K562 (cell line): Measurements from ENCODE around the gene CHST12. TPM values are rescaled to one million over a fixed set of nuclear protein-coding genes. Genes with fewer than 3 reads are reported as not detected.

Experiments
- BRD9 ChIP-seq: fragments of 450-650 bp; IDR thresholded peaks from 2 replicates; pipeline ENCODE4 v1.6.1; 2018; ENCODE audit warnings: low read depth; ENCODE audit not compliant: partially characterized antibody
- CBX2 ChIP-seq: fragments of 200-600 bp; sonication (generic); IDR thresholded peaks from one replicate; pipeline ENCODE4 v1.6.1; 2012; ENCODE audit warnings: mild to moderate bottlenecking, low read length, inconsistent platforms; ENCODE audit not compliant: insufficient read depth, poor library complexity, severe bottlenecking
- CC2D1A ChIP-seq: fragments of 450-650 bp; IDR thresholded peaks from 2 replicates; pipeline ENCODE4 v1.6.1; 2017; ENCODE audit warnings: mild to moderate bottlenecking
- ESRRB ChIP-seq: fragments of 250-450 bp; sonication (Bioruptor Pico); IDR thresholded peaks from 2 replicates; pipeline ENCODE4 v1.5.0; 2020; ENCODE audit warnings: mild to moderate bottlenecking, moderate library complexity, borderline replicate concordance
- EWSR1 ChIP-seq: fragments of 450-650 bp; IDR thresholded peaks from 2 replicates; pipeline ENCODE4 v1.6.1; 2018; ENCODE audit warnings: borderline replicate concordance, mild to moderate bottlenecking, low read depth, moderate library complexity; ENCODE audit not compliant: partially characterized antibody
- FOXM1 ChIP-seq, 2 experiments: fragments of 450-650 bp in 1 of 2; sonication (generic) in 1 of 2; formaldehyde crosslinking in 1 of 2; IDR thresholded peaks; 2 replicates each; pipeline versions ENCODE4 v1.6.1 to v1.9.0; 2017 to 2022; ENCODE audit warnings: low read depth in 2 of 2, mild to moderate bottlenecking in 2 of 2, missing genetic modification reagents in 1 of 2, moderate library complexity in 1 of 2
- GATA2 ChIP-seq: sonication (generic); formaldehyde crosslinking; IDR thresholded peaks from 2 replicates; pipeline ENCODE4 v1.4.0; 2020; ENCODE audit warnings: mild to moderate bottlenecking, missing genetic modification reagents
- HLTF ChIP-seq: fragments of 450-650 bp; IDR thresholded peaks from 2 replicates; pipeline ENCODE4 v1.6.1; 2016
- L3MBTL2 ChIP-seq: fragments of 450-650 bp; IDR thresholded peaks from 2 replicates; pipeline ENCODE4 v1.6.1; 2016; ENCODE audit warnings: mild to moderate bottlenecking, moderate library complexity
- MEF2D ChIP-seq: conservative IDR thresholded peaks from 2 replicates; pipeline ENCODE4 v1.6.1; 2016; ENCODE audit warnings: low read depth, missing genetic modification characterization, missing compliant biosample characterization
- NFE2 ChIP-seq: IDR thresholded peaks from 2 replicates; pipeline ENCODE4 v1.6.1; 2014; ENCODE audit warnings: antibody characterized with exemption, low read depth
- NFIX ChIP-seq: fragments of 250-450 bp; sonication (Bioruptor Pico); IDR thresholded peaks from 2 replicates; pipeline ENCODE4 v1.4.0; 2020; ENCODE audit warnings: low read depth, mild to moderate bottlenecking, moderate library complexity
- POLR2AphosphoS2 ChIP-seq: IDR thresholded peaks from 2 replicates; pipeline ENCODE4 v1.6.1; 2012; ENCODE audit warnings: low read length, improper control_type of control experiment
- SMAD3 ChIP-seq: fragments of 450-650 bp; formaldehyde crosslinking; conservative IDR thresholded peaks from 2 replicates; pipeline ENCODE4 v1.4.0; 2020; ENCODE audit warnings: mild to moderate bottlenecking
- STAG1 ChIP-seq: sonication (generic); formaldehyde crosslinking; IDR thresholded peaks from 2 replicates; pipeline ENCODE4 v1.5.0; 2020; ENCODE audit warnings: missing genetic modification reagents, borderline replicate concordance
- STAT5B ChIP-seq: fragments of 250-450 bp; sonication (Bioruptor Pico); IDR thresholded peaks from 2 replicates; pipeline ENCODE4 v1.8.0; 2021; ENCODE audit warnings: mild to moderate bottlenecking, inconsistent platforms
- U2AF2 ChIP-seq: fragments of 200-400 bp; formaldehyde crosslinking; optimal IDR thresholded peaks from 2 replicates; pipeline ENCODE3; 2017; ENCODE audit warnings: low read depth, mild to moderate bottlenecking, low read length
- ZBTB1 ChIP-seq: sonication (generic); formaldehyde crosslinking; IDR thresholded peaks from 2 replicates; pipeline ENCODE4 v1.8.1; 2023; ENCODE audit warnings: missing genetic modification reagents, low read depth, mild to moderate bottlenecking, borderline replicate concordance
- ZFP36 ChIP-seq: fragments of 150-350 bp; IDR thresholded peaks from 2 replicates; pipeline ENCODE4 v1.6.1; 2018; ENCODE audit warnings: low read length, low read depth; ENCODE audit not compliant: partially characterized antibody
- ZNF384 ChIP-seq: IDR thresholded peaks from 2 replicates; pipeline ENCODE4 v1.6.1; 2012; ENCODE audit warnings: low read depth, low read length, improper control_type of control experiment
- ZNF639 ChIP-seq, 2 experiments: fragments of 200-800 bp in 1 of 2; sonication (Bioruptor generic) in 1 of 2; sonication (generic) in 1 of 2; formaldehyde crosslinking in 1 of 2; IDR thresholded peaks in 1 of 2; conservative IDR thresholded peaks in 1 of 2; 2 replicates each; pipeline versions ENCODE4 v1.5.0 to v1.6.1; 2016 to 2020; ENCODE audit warnings: missing compliant biosample characterization in 1 of 2, missing genetic modification characterization in 1 of 2, missing genetic modification reagents in 1 of 2
- polyA plus RNA-seq, 8 experiments: library from polyadenylated mRNA; depleted of rRNA in 4 of 8; stranded (reverse) in 5 of 8; unstranded in 3 of 8; fragments of >200 nt; fragmentation: Nextera tagmentation in 2 of 8; fragmentation: Illumina TruSeq in 1 of 8; extraction: Ambion mirVana in 2 of 8; extraction: Trizol in 1 of 8; gene quantifications; 2 replicates each; pipeline versions ENCODE4 v1.2.1 to v1.2.3, GENCODE V29; 2011 to 2014; ENCODE audit warnings: inconsistent platforms in 1 of 8, missing spikeins in 1 of 8
- total RNA-seq, 7 experiments: library from RNA; depleted of rRNA in 6 of 7; stranded (reverse); fragments of >200 nt in 6 of 7; fragmentation: Illumina TruSeq in 2 of 7; extraction: Trizol in 2 of 7; gene quantifications; 2 replicates each; pipeline versions ENCODE4 v1.2.1 to v1.2.3, GENCODE V29; 2011 to 2021; ENCODE audit warnings: low replicate concordance in 1 of 7
- TF ChIP-seq, protein P1 (sequence below): fragments of 250-450 bp; sonication (Bioruptor Pico); IDR thresholded peaks from 2 replicates; pipeline ENCODE4 v1.8.0; 2021; ENCODE audit warnings: borderline replicate concordance, mild to moderate bottlenecking, moderate library complexity; ENCODE audit not compliant: poor library complexity, severe bottlenecking
- TF ChIP-seq, protein P2 (sequence below): fragments of 200-800 bp; sonication (Bioruptor generic); IDR thresholded peaks from 2 replicates; pipeline ENCODE4 v1.6.1; 2017; ENCODE audit warnings: missing genetic modification characterization, missing compliant biosample characterization

The CHST12 gene
- total and polyA plus RNA-seq, 9 of the 15 experiments (the other 6 are each of a cell fraction or from before 2014, with no cell fraction given), result 0.18 to 19.8 (median 3.6) TPM

DNA sequence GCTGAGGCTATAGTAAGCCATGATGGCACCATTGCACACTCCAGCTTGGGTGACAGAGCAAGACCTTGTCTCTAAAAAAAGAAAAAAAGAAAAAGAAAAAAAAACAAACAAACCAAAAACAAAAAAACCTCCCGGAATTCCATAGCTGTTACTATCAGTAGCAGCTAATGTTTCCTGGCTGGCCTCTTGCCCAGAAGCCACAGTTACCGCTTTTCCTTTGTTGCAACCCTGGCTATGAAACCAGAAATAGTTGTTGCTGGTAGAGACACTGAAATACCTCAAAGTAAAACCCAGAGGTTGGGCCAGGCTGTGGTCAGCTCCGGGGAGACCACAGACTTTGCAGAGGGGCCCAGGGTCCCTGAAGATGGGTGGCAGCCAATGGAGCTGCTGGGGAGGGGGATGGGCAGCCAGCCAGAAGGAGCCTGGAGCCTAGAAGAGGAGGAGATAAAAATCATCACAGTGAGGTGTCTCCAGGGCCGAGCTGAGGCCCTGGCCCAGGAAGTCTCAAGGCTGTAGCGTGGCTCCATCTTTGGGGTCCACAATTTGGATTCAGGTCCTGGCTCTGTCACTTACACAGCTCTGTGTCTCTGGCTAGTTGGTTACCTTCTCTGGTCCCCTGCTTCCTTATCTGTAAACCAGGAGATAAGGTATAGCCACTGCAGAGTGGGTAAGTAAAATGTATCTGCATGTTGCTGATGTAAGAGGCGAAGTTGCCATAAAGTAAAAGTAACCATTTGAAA, 3.4 kb upstream of the CHST12 start (continued):
- TF ChIP-seq ZBTB1 (CRISPR knock-in tag), result peak; percentile 76; the same call in 1 of the 2 replicates
- TF ChIP-seq ESRRB, result no peak
- TF ChIP-seq, protein P1, sequence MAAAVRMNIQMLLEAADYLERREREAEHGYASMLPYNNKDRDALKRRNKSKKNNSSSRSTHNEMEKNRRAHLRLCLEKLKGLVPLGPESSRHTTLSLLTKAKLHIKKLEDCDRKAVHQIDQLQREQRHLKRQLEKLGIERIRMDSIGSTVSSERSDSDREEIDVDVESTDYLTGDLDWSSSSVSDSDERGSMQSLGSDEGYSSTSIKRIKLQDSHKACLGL (CRISPR knock-in tag), result no peak
- no peak for TF ChIP-seq U2AF2
- peak; percentile 69 for TF ChIP-seq ZNF384
- TF ChIP-seq CBX2, result no peak
- TF ChIP-seq BRD9, result peak; percentile 55
- no peak for TF ChIP-seq CC2D1A
- TF ChIP-seq NFIX (CRISPR knock-in tag), result peak; percentile 18; the same call in 1 of the 2 replicates
- TF ChIP-seq NFE2, result 0 out of 2 replicates have a peak, but pooled peaks have one; percentile 2
- TF ChIP-seq ZNF639 (CRISPR knock-in tag; conservative IDR thresholded peaks at IDR 0.05 in 1 of 2, IDR thresholded peaks at IDR 0.05 in 1 of 2), result peak in 1 of 2 experiments; percentile 43; a peak in 1 of 4 replicates
- TF ChIP-seq GATA2 (CRISPR knock-in tag), result peak; percentile 48; the same call in 1 of the 2 replicates
- TF ChIP-seq L3MBTL2, result 0 out of 2 replicates have a peak, but pooled peaks have one; percentile 38
- peak; percentile 43; the same call in 1 of the 2 replicates for TF ChIP-seq FOXM1 (IDR thresholded peaks at IDR 0.05; ENCODE audit: low read depth)
- TF ChIP-seq FOXM1 (CRISPR knock-in tag; IDR thresholded peaks at IDR 0.05; ENCODE audit: low read depth), result no peak
- TF ChIP-seq MEF2D (tag), result peak; percentile 49; the same call in 1 of the 2 replicates
- TF ChIP-seq POLR2AphosphoS2, result no peak
- TF ChIP-seq STAT5B (CRISPR knock-in tag), result no peak
- TF ChIP-seq SMAD3, result 0 out of 2 replicates have a peak, but pooled peaks have one; percentile 44
- peak; percentile 92 for TF ChIP-seq ZFP36
- TF ChIP-seq HLTF, result 0 out of 2 replicates have a peak, but pooled peaks have one; percentile 52
- no peak for TF ChIP-seq EWSR1
- TF ChIP-seq, protein P2, sequence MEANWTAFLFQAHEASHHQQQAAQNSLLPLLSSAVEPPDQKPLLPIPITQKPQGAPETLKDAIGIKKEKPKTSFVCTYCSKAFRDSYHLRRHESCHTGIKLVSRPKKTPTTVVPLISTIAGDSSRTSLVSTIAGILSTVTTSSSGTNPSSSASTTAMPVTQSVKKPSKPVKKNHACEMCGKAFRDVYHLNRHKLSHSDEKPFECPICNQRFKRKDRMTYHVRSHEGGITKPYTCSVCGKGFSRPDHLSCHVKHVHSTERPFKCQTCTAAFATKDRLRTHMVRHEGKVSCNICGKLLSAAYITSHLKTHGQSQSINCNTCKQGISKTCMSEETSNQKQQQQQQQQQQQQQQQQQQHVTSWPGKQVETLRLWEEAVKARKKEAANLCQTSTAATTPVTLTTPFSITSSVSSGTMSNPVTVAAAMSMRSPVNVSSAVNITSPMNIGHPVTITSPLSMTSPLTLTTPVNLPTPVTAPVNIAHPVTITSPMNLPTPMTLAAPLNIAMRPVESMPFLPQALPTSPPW (CRISPR knock-in tag), result peak; percentile 53; the same call in 1 of the 2 replicates
- no peak for TF ChIP-seq STAG1 (CRISPR knock-in tag)
